Measurements from ENCODE around the gene ZNF462. TPM values are rescaled to one million over a fixed set of nuclear protein-coding genes. Genes with fewer than 3 reads are reported as not detected.

ZNF462 gene
- total RNA-seq, 1 experiment from 2014 or later, result 121 TPM

GRCh38 chr9:107051392-107051791 is 188.4 kb downstream of the ZNF462 start:
- peaks cover 38% of the 10 kb centered on the region for H3K4me1 Mint-ChIP-seq
- H3K27me3 Mint-ChIP-seq (ENCODE audit: low read depth), result no peaks in the 10 kb centered on the region; the same call in 1 of the 2 replicates
- no peak overlapping the region for H3K4me3 Mint-ChIP-seq
- no peak for TF ChIP-seq ZNF138 (CRISPR knock-in tag; conservative IDR thresholded peaks at IDR 0.05)
- TF ChIP-seq ERG (CRISPR knock-in tag; IDR thresholded peaks at IDR 0.05), result no peak
- no peak for TF ChIP-seq PRDM15 (CRISPR knock-in tag; IDR thresholded peaks at IDR 0.05)
- TF ChIP-seq ZNF671 (CRISPR knock-in tag; IDR thresholded peaks at IDR 0.05), result no peak
- no peaks in the 10 kb centered on the region for H3K36me3 Mint-ChIP-seq
- ChIA-PET POLR2A (no interaction called here), CTCF (interaction anchor here (1.1 kb wide), 1 partner anchor 8 kb away, joined by 4 read pairs; no protein-coding TSS in a partner anchor)
- DNase-seq (ENCODE audit: low spot score), result no peak
- peaks cover 5% of the 10 kb centered on the region for H3K9me3 Mint-ChIP-seq
- peak overlapping the region; percentile 17; the same call in 1 of the 2 replicates for H3K27ac Mint-ChIP-seq
- no peak for ATAC-seq

GRCh38 chr9:107054146-107054545 is 191.2 kb downstream of the ZNF462 start:
- no peak overlapping the region for H3K4me3 Mint-ChIP-seq
- no peak overlapping the region for H3K27ac Mint-ChIP-seq
- ChIA-PET POLR2A (no interaction called here), CTCF (no interaction called here)
- DNase-seq (ENCODE audit: low spot score) (no peak), ATAC-seq (no peak)
- H3K9me3 Mint-ChIP-seq, result peaks cover 5% of the 10 kb centered on the region
- no peaks in the 10 kb centered on the region; the same call in 1 of the 2 replicates for H3K27me3 Mint-ChIP-seq (ENCODE audit: low read depth)
- H3K36me3 Mint-ChIP-seq, result no peaks in the 10 kb centered on the region
- peaks cover 34% of the 10 kb centered on the region for H3K4me1 Mint-ChIP-seq
- TF ChIP-seq TCF7 (CRISPR knock-in tag; IDR thresholded peaks at IDR 0.05; ENCODE audit: low read depth), result no peak
- no peak for TF ChIP-seq E2F1 (CRISPR knock-in tag; IDR thresholded peaks at IDR 0.05)
- TF ChIP-seq AFF4 (CRISPR knock-in tag; IDR thresholded peaks at IDR 0.05; ENCODE audit: borderline replicate concordance), result no peak
- TF ChIP-seq RELA (CRISPR knock-in tag; IDR thresholded peaks at IDR 0.05; ENCODE audit: borderline replicate concordance), result no peak
- no peak for TF ChIP-seq NFE2L1 (CRISPR knock-in tag; IDR thresholded peaks at IDR 0.05)
- no peak for TF ChIP-seq JUN (CRISPR knock-in tag; IDR thresholded peaks at IDR 0.05)
- no peak for TF ChIP-seq GABPB1 (CRISPR knock-in tag; IDR thresholded peaks at IDR 0.05)
- no peak for TF ChIP-seq GRHL2 (CRISPR knock-in tag; IDR thresholded peaks at IDR 0.05; ENCODE audit: insufficient replicate concordance, severe bottlenecking)
- no peak for TF ChIP-seq HMGA2 (CRISPR knock-in tag; IDR thresholded peaks at IDR 0.05)
- no peak for TF ChIP-seq ERG (CRISPR knock-in tag; IDR thresholded peaks at IDR 0.05)
- no peak for TF ChIP-seq ZNF671 (CRISPR knock-in tag; IDR thresholded peaks at IDR 0.05)
- no peak for TF ChIP-seq ZNF423 (CRISPR knock-in tag; IDR thresholded peaks at IDR 0.05)
- TF ChIP-seq E2F4 (CRISPR knock-in tag; IDR thresholded peaks at IDR 0.05; ENCODE audit: borderline replicate concordance, low read depth), result no peak
- no peak for TF ChIP-seq ZSCAN18 (CRISPR knock-in tag; IDR thresholded peaks at IDR 0.05)
- no peak for TF ChIP-seq MAX (CRISPR knock-in tag; IDR thresholded peaks at IDR 0.05)
- no peak for TF ChIP-seq CDX4 (CRISPR knock-in tag; IDR thresholded peaks at IDR 0.05; ENCODE audit: borderline replicate concordance)
- no peak for TF ChIP-seq ZNF219 (CRISPR knock-in tag; IDR thresholded peaks at IDR 0.05; ENCODE audit: borderline replicate concordance)
